ENCODE results near the gene DEFB123. TPM values are rescaled to one million over a fixed set of nuclear protein-coding genes. Genes with fewer than 3 reads are reported as not detected.

The DEFB123 gene
- total RNA-seq, 1 experiment from 2014 or later, result not detected

DNA sequence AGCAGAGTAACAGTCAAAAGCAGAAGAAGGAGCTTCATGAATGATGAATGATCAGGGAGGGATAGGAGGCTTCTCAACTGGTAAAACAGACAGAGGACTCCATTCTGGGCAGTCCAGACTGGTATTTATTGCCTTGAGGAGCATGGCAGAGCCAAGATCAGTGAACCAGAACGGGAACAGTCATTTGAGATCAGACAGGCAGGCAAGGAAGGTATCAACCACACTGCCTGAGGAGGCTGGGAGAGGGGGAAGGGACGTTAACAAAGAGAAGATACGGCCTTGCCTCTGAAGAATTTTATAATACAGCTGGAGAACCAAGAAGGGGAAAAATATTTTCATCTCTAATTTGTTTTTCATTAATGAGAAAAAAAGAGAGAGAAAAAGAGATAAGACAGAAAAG lies 34.3 kb upstream of the DEFB123 start, which contains the start of gene DEFB121:
Gene DEFB121, minus strand, starts transcription at position 101 of the 400 bp plus-strand sequence. Its CDS starts 63 bp downstream, at position 38.
- Mint-ChIP-seq H3K36me3 (peaks cover 34% of the 10 kb centered on the region), H3K27me3 (ENCODE audit: low read depth) (peaks cover 5% of the 10 kb centered on the region), H3K27ac (no peak within 1 kb of the TSS), H3K4me1 (no peaks in the 10 kb centered on the region), H3K9me3 (peaks cover 39% of the 10 kb centered on the region), H3K4me3 (no peak within 1 kb of the TSS)
- CTCF ChIA-PET, result no interaction called here
- POLR2A ChIA-PET, result no interaction called here
- DNase-seq (ENCODE audit: low spot score), result no peak
- TF ChIP-seq NFYB (CRISPR knock-in tag; conservative IDR thresholded peaks at IDR 0.05; ENCODE audit: low read depth) (no peak), GABPB1 (CRISPR knock-in tag; IDR thresholded peaks at IDR 0.05) (no peak), FOXK1 (CRISPR knock-in tag; IDR thresholded peaks at IDR 0.05) (no peak), PRRX2 (CRISPR knock-in tag; IDR thresholded peaks at IDR 0.05) (no peak), KAT7 (CRISPR knock-in tag; IDR thresholded peaks at IDR 0.05; ENCODE audit: borderline replicate concordance) (no peak), NR3C1 (CRISPR knock-in tag; conservative IDR thresholded peaks at IDR 0.05; ENCODE audit: low read depth) (no peak), SMAD3 (CRISPR knock-in tag; IDR thresholded peaks at IDR 0.05; ENCODE audit: borderline replicate concordance) (no peak), TEAD4 (CRISPR knock-in tag; IDR thresholded peaks at IDR 0.05) (no peak), CBFB (CRISPR knock-in tag; IDR thresholded peaks at IDR 0.05; ENCODE audit: low read depth) (no peak)
- TF ChIP-seq, protein P1, sequence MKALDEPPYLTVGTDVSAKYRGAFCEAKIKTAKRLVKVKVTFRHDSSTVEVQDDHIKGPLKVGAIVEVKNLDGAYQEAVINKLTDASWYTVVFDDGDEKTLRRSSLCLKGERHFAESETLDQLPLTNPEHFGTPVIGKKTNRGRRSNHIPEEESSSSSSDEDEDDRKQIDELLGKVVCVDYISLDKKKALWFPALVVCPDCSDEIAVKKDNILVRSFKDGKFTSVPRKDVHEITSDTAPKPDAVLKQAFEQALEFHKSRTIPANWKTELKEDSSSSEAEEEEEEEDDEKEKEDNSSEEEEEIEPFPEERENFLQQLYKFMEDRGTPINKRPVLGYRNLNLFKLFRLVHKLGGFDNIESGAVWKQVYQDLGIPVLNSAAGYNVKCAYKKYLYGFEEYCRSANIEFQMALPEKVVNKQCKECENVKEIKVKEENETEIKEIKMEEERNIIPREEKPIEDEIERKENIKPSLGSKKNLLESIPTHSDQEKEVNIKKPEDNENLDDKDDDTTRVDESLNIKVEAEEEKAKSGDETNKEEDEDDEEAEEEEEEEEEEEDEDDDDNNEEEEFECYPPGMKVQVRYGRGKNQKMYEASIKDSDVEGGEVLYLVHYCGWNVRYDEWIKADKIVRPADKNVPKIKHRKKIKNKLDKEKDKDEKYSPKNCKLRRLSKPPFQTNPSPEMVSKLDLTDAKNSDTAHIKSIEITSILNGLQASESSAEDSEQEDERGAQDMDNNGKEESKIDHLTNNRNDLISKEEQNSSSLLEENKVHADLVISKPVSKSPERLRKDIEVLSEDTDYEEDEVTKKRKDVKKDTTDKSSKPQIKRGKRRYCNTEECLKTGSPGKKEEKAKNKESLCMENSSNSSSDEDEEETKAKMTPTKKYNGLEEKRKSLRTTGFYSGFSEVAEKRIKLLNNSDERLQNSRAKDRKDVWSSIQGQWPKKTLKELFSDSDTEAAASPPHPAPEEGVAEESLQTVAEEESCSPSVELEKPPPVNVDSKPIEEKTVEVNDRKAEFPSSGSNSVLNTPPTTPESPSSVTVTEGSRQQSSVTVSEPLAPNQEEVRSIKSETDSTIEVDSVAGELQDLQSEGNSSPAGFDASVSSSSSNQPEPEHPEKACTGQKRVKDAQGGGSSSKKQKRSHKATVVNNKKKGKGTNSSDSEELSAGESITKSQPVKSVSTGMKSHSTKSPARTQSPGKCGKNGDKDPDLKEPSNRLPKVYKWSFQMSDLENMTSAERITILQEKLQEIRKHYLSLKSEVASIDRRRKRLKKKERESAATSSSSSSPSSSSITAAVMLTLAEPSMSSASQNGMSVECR (CRISPR knock-in tag; IDR thresholded peaks at IDR 0.05; ENCODE audit: borderline replicate concordance), result no peak
- TF ChIP-seq, protein P2, sequence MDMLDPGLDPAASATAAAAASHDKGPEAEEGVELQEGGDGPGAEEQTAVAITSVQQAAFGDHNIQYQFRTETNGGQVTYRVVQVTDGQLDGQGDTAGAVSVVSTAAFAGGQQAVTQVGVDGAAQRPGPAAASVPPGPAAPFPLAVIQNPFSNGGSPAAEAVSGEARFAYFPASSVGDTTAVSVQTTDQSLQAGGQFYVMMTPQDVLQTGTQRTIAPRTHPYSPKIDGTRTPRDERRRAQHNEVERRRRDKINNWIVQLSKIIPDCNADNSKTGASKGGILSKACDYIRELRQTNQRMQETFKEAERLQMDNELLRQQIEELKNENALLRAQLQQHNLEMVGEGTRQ (CRISPR knock-in tag; IDR thresholded peaks at IDR 0.05), result no peak
- TF ChIP-seq, protein P3, sequence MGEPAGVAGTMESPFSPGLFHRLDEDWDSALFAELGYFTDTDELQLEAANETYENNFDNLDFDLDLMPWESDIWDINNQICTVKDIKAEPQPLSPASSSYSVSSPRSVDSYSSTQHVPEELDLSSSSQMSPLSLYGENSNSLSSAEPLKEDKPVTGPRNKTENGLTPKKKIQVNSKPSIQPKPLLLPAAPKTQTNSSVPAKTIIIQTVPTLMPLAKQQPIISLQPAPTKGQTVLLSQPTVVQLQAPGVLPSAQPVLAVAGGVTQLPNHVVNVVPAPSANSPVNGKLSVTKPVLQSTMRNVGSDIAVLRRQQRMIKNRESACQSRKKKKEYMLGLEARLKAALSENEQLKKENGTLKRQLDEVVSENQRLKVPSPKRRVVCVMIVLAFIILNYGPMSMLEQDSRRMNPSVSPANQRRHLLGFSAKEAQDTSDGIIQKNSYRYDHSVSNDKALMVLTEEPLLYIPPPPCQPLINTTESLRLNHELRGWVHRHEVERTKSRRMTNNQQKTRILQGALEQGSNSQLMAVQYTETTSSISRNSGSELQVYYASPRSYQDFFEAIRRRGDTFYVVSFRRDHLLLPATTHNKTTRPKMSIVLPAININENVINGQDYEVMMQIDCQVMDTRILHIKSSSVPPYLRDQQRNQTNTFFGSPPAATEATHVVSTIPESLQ (CRISPR knock-in tag; IDR thresholded peaks at IDR 0.05), result no peak
- TF ChIP-seq, protein P4, sequence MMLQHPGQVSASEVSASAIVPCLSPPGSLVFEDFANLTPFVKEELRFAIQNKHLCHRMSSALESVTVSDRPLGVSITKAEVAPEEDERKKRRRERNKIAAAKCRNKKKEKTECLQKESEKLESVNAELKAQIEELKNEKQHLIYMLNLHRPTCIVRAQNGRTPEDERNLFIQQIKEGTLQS (CRISPR knock-in tag; conservative IDR thresholded peaks at IDR 0.05), result no peak
- TF ChIP-seq, protein P5, sequence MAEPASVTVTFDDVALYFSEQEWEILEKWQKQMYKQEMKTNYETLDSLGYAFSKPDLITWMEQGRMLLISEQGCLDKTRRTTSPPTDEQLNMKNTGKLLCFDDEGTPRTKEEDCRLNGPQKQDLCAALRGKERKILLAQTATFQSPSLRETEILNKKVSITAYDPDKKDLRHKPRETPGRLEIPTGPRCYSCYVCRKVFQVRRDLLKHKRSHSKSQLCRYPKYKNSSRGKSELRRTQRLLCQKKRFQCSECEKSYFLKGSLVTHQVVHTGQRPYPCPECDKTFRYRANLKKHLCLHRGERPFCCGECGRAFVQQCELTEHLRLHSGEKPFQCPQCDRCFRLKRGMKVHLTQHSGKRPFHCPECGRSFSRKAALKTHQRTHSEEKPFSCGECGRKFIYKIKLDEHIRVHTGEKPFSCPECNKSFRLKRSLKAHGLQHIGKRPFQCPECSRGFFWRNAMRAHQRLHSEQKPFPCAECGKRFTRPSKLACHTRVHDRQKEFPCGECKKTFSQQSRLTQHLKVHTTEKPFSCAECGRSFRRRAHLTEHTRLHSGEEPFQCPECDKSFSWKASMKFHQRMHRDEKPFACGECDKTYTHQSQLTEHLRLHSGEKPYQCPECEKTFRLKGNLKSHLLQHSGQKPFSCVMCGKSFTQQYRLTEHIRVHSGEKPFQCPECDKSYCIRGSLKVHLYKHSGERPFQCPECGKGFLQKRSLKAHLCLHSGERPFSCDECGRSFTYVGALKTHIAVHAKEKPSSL (CRISPR knock-in tag; conservative IDR thresholded peaks at IDR 0.05), result no peak
- no peak for ATAC-seq

DNA sequence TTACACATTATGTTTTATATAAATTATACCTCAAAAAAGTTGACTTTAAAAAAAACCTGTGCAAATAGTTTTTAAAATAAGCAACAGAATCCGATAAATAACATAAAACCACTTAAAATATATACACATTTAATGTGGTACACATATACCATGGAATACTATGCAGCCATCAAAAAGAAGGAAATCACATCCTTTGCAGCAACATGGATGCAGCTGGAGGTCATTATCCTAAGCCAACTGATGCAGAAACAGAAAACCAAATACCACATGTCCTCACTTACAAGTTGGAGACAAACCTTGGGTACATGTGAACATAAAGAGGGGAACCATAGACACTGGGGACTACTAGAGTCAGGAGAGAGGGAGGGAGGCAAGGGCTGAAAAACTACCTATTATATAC lies 30.4 kb upstream of the DEFB123 start:
- Mint-ChIP-seq H3K4me1 (no peaks in the 10 kb centered on the region), H3K27me3 (ENCODE audit: low read depth) (peaks cover 20% of the 10 kb centered on the region), H3K4me3 (no peak overlapping the region), H3K9me3 (peaks cover 77% of the 10 kb centered on the region), H3K27ac (no peak overlapping the region), H3K36me3 (peaks cover 57% of the 10 kb centered on the region)
- DNase-seq (ENCODE audit: low spot score) (no peak), ATAC-seq (no peak)
- ChIA-PET POLR2A (no interaction called here), CTCF (no interaction called here)
- TF ChIP-seq, protein P6, sequence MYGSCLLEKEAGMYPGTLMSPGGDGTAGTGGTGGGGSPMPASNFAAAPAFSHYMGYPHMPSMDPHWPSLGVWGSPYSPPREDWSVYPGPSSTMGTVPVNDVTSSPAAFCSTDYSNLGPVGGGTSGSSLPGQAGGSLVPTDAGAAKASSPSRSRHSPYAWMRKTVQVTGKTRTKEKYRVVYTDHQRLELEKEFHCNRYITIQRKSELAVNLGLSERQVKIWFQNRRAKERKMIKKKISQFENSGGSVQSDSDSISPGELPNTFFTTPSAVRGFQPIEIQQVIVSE (CRISPR knock-in tag; IDR thresholded peaks at IDR 0.05; ENCODE audit: borderline replicate concordance), result no peak
- TF ChIP-seq, protein P7, sequence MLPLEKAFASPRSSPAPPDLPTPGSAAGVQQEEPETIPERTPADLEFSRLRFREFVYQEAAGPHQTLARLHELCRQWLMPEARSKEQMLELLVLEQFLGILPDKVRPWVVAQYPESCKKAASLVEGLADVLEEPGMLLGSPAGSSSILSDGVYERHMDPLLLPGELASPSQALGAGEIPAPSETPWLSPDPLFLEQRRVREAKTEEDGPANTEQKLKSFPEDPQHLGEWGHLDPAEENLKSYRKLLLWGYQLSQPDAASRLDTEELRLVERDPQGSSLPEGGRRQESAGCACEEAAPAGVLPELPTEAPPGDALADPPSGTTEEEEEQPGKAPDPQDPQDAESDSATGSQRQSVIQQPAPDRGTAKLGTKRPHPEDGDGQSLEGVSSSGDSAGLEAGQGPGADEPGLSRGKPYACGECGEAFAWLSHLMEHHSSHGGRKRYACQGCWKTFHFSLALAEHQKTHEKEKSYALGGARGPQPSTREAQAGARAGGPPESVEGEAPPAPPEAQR (CRISPR knock-in tag; IDR thresholded peaks at IDR 0.05), result no peak
- no peak for TF ChIP-seq TP53 (CRISPR knock-in tag; IDR thresholded peaks at IDR 0.05)
- TF ChIP-seq, protein P8, sequence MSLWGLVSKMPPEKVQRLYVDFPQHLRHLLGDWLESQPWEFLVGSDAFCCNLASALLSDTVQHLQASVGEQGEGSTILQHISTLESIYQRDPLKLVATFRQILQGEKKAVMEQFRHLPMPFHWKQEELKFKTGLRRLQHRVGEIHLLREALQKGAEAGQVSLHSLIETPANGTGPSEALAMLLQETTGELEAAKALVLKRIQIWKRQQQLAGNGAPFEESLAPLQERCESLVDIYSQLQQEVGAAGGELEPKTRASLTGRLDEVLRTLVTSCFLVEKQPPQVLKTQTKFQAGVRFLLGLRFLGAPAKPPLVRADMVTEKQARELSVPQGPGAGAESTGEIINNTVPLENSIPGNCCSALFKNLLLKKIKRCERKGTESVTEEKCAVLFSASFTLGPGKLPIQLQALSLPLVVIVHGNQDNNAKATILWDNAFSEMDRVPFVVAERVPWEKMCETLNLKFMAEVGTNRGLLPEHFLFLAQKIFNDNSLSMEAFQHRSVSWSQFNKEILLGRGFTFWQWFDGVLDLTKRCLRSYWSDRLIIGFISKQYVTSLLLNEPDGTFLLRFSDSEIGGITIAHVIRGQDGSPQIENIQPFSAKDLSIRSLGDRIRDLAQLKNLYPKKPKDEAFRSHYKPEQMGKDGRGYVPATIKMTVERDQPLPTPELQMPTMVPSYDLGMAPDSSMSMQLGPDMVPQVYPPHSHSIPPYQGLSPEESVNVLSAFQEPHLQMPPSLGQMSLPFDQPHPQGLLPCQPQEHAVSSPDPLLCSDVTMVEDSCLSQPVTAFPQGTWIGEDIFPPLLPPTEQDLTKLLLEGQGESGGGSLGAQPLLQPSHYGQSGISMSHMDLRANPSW (CRISPR knock-in tag; conservative IDR thresholded peaks at IDR 0.05; ENCODE audit: low read depth), result no peak
- TF ChIP-seq ZNF121 (CRISPR knock-in tag; IDR thresholded peaks at IDR 0.05), result no peak
- no peak for TF ChIP-seq JAZF1 (CRISPR knock-in tag; IDR thresholded peaks at IDR 0.05)
